Bone marrow (tissue), 2 donors: ENCODE measurements around the gene SDK2.

Experiments used
- DNase-seq, 2 donors: peaks; one replicate each; lab custom pipeline; 2025; lab: John Stamatoyannopoulos, UW

Gene SDK2

GRCh38 chr17:73304438-73304837 lies 339.8 kb downstream of the SDK2 start:
- DNase-seq: no peak

DNA sequence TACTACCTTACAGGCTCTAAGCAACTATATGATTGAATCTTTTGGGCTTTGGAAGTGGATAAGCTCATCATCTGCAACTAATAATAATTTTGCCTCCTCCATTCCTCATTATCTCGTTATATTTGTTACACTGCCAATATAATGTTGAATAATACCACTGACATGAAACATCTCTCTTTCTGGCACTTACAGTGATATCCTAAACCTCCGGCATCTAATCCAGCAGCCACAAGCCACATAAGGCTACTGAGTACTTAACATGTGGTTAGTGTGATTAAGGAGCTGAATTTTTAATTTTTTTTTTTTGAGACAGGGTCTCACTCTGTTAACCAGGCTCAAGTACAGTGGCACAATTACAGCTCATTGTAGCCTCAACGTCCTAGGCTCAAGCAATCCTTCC lies 342.1 kb downstream of the SDK2 start:
- no peak for DNase-seq

- DNase-seq: no peak
Measured at GRCh38 chr17:73301369-73301768, 342.9 kb downstream of the SDK2 start.

GRCh38 chr17:73300392-73300791 lies 343.9 kb downstream of the SDK2 start:
- DNase-seq: no peak

DNA sequence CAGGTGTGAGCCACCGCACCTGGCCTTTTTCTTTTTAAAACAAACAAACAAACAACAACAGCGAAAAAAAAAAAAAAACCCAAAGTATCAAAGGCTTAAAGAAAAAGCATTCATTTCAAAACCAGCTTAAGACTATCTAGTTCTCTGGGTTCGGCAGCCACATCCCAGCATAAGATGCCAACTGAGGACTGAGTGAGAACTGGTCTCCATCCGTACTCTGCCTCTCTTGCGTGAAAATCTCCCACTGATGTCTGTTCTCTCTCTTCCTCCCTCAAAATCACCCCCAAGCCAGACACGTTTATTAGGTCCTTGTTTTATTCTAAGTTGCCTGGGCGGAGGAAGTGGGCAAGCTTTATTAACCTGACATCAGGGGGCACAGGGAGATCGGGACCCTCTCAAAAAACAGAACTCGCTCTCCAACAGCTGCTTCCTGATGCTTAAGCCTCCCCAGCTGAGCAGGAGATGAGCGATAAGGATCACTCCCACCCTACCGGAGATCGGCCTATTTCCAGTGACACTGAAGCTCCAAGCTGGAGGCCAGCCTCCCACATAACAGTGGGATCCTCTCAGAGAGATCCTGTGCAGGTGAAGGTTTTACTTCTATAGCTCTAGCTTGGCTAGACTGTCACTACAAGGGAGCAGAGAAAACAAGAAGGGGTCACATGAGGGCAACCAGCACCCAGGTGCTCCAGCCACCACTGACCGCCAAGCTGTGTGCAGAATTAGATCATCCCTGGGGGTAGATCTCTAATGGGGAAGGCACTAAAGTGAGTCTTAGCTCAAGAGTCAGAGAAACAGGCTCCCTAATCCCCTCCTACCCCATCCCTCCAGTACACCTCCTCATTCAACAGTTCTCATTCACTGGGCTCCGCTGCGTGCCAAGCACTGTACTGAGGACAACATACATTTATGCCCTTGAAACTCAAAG lies 346.0 kb downstream of the SDK2 start:
- DNase-seq: peak in 1 of 2 donors; percentile 41

DNA sequence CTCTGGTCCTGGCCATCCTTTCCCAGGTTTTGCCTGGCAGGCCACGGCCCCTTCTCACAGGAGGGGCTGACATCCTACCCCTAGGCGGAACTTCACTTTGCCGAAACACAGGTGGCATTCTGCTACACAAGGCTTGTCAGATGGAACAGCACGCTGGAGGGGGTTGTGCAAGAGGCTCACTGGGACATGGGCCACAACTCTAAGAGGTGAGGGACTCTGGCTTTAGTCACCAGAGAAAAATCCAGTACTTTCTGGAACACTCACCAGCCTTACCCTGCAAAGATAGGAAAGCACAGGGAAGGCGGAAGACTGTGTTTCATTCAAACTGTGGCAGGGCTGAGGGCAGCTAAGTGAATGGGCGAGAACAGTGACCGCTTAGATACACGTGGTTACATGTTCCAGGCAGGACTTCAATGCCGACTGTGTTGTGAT lies 350.7 kb downstream of the SDK2 start:
- DNase-seq: no peak

DNA sequence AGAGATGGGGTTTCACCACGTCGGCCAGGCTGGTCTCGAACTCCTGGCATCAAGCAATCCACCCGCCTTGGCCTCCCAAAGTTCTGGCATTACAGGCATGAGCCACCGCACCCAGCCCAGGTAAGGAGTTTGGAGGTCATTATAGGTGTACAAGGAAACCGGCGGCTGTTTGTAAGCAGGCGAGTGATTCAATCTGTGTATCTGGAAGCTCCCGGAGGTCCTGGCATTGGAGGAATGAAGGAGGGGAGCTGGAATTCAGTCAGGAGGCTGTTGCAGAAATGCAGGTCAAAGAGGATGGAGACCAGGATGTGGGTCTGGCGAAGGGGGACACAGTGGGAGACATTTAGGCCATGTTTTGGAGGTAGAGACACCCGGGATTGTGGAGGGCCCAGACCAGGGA lies 351.2 kb downstream of the SDK2 start:
- DNase-seq: no peak

- no peak for DNase-seq
Measured at GRCh38 chr17:73292031-73292531, 352.2 kb downstream of the SDK2 start.

- peak in 1 of 2 donors; percentile 40 for DNase-seq
Measured at GRCh38 chr17:73291260-73291801, 352.9 kb downstream of the SDK2 start.

GRCh38 chr17:73290399-73291259 lies 353.6 kb downstream of the SDK2 start:
- no peak for DNase-seq

DNA sequence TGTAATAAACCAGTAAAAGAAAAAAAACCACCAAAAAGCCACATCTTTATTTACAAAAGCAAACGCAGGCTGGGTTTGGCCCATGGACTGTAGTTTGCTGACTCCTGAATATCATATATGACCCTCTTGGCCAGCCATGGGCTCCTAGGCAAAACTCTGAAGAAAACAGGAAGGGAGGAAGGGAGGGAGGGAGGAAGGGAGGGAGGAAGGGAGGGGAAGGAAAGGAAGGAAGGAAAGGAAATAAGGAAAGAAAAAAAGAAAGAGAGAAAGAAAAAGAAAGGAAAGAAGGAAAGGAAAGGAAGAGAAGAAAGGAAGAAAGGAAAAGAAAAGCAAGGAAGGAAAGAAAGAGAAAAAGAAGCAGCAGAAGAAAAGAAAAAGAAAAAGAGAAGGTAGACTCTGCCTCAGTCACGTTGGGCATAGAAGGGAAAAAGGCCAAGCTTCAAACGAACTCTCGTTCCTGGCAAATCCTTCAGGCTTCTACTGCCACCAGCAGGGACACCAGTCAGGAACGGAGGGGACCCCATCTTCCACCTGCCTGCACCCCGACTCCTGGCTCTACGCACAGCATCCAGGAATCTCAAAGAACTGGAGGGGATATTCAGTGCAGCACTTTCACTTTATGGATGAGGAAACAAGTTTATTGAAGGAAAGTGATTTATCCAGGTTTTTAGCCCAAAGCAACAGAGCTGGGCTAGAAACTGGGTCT lies 354.5 kb downstream of the SDK2 start:
- DNase-seq: no peak

- DNase-seq: no peak
Measured at GRCh38 chr17:73288534-73289302, 355.5 kb downstream of the SDK2 start.

DNA sequence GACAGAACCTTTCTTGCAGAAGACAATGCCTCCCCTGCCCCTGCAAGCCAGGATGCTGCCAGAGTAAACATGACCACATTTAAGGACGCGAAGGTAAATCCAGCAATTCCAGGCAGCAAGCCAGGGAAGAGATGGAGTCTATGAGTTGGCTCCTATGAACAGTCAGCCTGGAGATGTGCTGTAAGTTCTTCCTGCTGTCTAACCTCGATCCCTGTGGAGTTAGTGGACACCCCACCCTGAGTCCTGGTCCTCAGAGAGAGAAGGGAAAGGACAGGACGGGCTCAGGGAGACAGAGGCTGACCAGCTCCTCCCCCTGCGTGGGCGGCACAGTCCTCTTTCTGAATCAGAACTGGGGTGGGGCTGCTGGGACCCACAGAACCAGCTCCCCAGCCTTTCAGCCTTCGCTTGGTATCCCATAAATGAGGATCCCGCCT lies 357.4 kb downstream of the SDK2 start:
- DNase-seq: no peak

- no peak for DNase-seq
Measured at GRCh38 chr17:73285916-73286862, 358.1 kb downstream of the SDK2 start.

GRCh38 chr17:73285603-73285908 lies 358.7 kb downstream of the SDK2 start:
- DNase-seq: no peak

- no peak for DNase-seq
Measured at GRCh38 chr17:73284906-73285602, 359.2 kb downstream of the SDK2 start.
